ENCODE results near the gene RIC8A. TPM values are rescaled to one million over a fixed set of nuclear protein-coding genes. Genes with fewer than 3 reads are reported as not detected.

The RIC8A gene
- total and polyA plus RNA-seq, 3 experiments from 2014 or later, result 103 to 139 (median 137) TPM

- no peak overlapping the region for H3K27ac ChIP-seq (ENCODE audit: low read depth, low read length)
- no peaks in the 10 kb centered on the region for H3K27me3 ChIP-seq (ENCODE audit: insufficient read depth, low read length, poor library complexity, severe bottlenecking)
- no peak for DNase-seq
- H3K9me3 Mint-ChIP-seq, result no peaks in the 10 kb centered on the region
- H3K4me3 ChIP-seq (ENCODE audit: low read length), result no peak overlapping the region
- POLR2A ChIA-PET, result no interaction called here
- CTCF ChIA-PET, result interaction anchor here (0.8 to 5.5 kb wide), 4 partner anchors 27 to 196 kb away, joined by 3 to 39 read pairs (median 5); partner anchors contain the start of gene PTDSS2
- H3K4me1 ChIP-seq (ENCODE audit: insufficient read depth, low read length), result peaks cover 5% of the 10 kb centered on the region
- no peaks in the 10 kb centered on the region for H3K27me3 Mint-ChIP-seq
- no peak overlapping the region for H3K4me3 Mint-ChIP-seq
- peaks cover 7 to 11% (median 7%) of the 10 kb centered on the region in 3 donors for H3K4me1 Mint-ChIP-seq
- no peaks in the 10 kb centered on the region for H3K9me3 ChIP-seq (ENCODE audit: low read length)
- peaks cover 28% of the 10 kb centered on the region for H3K36me3 ChIP-seq (ENCODE audit: insufficient read depth, low read length)
- peaks cover 11 to 46% (median 11%) of the 10 kb centered on the region in 3 donors for H3K36me3 Mint-ChIP-seq
- H3K27ac Mint-ChIP-seq, result peak overlapping the region in 1 of 8 donors; percentile 52
Measured at GRCh38 chr11:253886-254270, 46.4 kb downstream of the RIC8A start.

GRCh38 chr11:255176-255575, 47.7 kb downstream of the RIC8A start:
- Mint-ChIP-seq H3K27ac (no peak overlapping the region), H3K36me3 (peaks cover 6 to 36% (median 9%) of the 10 kb centered on the region in 3 donors), H3K27me3 (no peaks in the 10 kb centered on the region), H3K4me3 (no peak overlapping the region), H3K9me3 (no peaks in the 10 kb centered on the region), H3K4me1 (peaks cover 7 to 11% (median 7%) of the 10 kb centered on the region in 3 donors)
- Histone ChIP-seq H3K4me3 (ENCODE audit: low read length) (no peak overlapping the region), H3K27ac (ENCODE audit: low read depth, low read length) (no peak overlapping the region), H3K4me1 (ENCODE audit: insufficient read depth, low read length) (peaks cover 5% of the 10 kb centered on the region), H3K27me3 (ENCODE audit: insufficient read depth, low read length, poor library complexity, severe bottlenecking) (no peaks in the 10 kb centered on the region), H3K9me3 (ENCODE audit: low read length) (no peaks in the 10 kb centered on the region), H3K36me3 (ENCODE audit: insufficient read depth, low read length) (peaks cover 20% of the 10 kb centered on the region)
- no peak for DNase-seq
- CTCF ChIA-PET, result interaction anchor here (0.8 to 2.2 kb wide), 3 partner anchors 25 to 109 kb away, joined by 3 to 7 read pairs (median 4); no protein-coding TSS in a partner anchor
- POLR2A ChIA-PET, result no interaction called here

- ChIA-PET POLR2A (no interaction called here), CTCF (interaction anchor here (1.2 to 2.2 kb wide), 2 partner anchors 25 to 108 kb away, joined by 4 to 7 read pairs; no protein-coding TSS in a partner anchor)
- no peaks in the 10 kb centered on the region for H3K9me3 Mint-ChIP-seq
- Histone ChIP-seq H3K4me3 (ENCODE audit: low read length) (no peak overlapping the region), H3K27me3 (ENCODE audit: insufficient read depth, low read length, poor library complexity, severe bottlenecking) (no peaks in the 10 kb centered on the region), H3K27ac (ENCODE audit: low read depth, low read length) (no peak overlapping the region), H3K4me1 (ENCODE audit: insufficient read depth, low read length) (peaks cover 4% of the 10 kb centered on the region), H3K9me3 (ENCODE audit: low read length) (no peaks in the 10 kb centered on the region), H3K36me3 (ENCODE audit: insufficient read depth, low read length) (peaks cover 17% of the 10 kb centered on the region)
- peaks cover 4 to 6% (median 5%) of the 10 kb centered on the region in 3 donors for H3K4me1 Mint-ChIP-seq
- H3K27ac Mint-ChIP-seq, result peak overlapping the region in 1 of 8 donors; percentile 17
- no peaks in the 10 kb centered on the region for H3K27me3 Mint-ChIP-seq
- H3K4me3 Mint-ChIP-seq, result no peak overlapping the region
- peaks cover 2 to 31% (median 9%) of the 10 kb centered on the region in 3 donors for H3K36me3 Mint-ChIP-seq
- no peak for DNase-seq
Measured at GRCh38 chr11:255816-256215, 48.3 kb downstream of the RIC8A start.

DNA sequence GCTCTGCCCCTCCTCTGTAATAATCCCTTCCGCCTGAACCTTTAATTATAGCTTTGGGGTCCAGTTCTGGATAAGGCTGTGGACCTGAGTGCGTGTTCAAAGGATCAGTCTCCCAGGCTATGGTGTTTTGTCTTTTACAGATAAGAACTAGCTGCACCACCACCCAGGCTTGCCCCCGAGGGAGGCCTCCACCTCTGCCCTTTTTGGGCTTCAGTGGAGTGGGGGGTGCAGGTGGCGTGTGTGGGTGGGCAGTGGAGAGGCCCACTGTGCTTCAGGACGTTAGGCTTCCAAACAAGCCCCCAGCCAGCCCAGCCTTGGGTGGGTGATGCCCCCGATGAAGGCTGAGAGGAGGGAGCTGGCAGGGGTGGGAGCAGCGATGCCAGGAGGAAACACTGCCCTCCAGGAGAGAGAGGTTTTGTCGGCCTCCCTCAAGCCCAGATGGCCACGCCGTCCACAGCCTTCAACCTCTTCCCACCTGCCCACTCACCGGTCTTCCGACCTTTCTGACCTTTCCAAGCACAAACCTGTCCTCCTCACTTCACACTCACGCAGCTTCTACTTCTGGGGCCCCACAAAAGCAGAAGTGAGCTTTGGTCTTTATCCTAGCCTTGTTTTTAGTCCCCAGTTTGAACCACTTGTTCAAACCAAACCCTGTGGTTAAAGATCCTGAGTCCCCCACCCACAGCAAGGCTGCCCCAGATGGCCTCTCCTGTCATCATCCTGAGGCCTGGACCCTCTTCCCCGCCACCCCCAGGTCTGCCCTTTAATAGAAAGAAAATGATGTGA, 49.6 kb downstream of the RIC8A start:
- H3K4me3 ChIP-seq (ENCODE audit: low read length), result no peak overlapping the region
- Mint-ChIP-seq H3K27me3 (no peaks in the 10 kb centered on the region), H3K4me3 (no peak overlapping the region), H3K4me1 (no peaks in the 10 kb centered on the region), H3K36me3 (peaks cover 0 to 19% (median 3%) of the 10 kb centered on the region in 3 donors), H3K9me3 (no peaks in the 10 kb centered on the region), H3K27ac (no peak overlapping the region)
- H3K27ac ChIP-seq (ENCODE audit: low read depth, low read length), result no peak overlapping the region
- H3K36me3 ChIP-seq (ENCODE audit: insufficient read depth, low read length), result peaks cover 6% of the 10 kb centered on the region
- H3K4me1 ChIP-seq (ENCODE audit: insufficient read depth, low read length), result no peaks in the 10 kb centered on the region
- DNase-seq, result no peak
- no peaks in the 10 kb centered on the region for H3K27me3 ChIP-seq (ENCODE audit: insufficient read depth, low read length, poor library complexity, severe bottlenecking)
- ChIA-PET POLR2A (no interaction called here), CTCF (no interaction called here)
- no peaks in the 10 kb centered on the region for H3K9me3 ChIP-seq (ENCODE audit: low read length)

DNA sequence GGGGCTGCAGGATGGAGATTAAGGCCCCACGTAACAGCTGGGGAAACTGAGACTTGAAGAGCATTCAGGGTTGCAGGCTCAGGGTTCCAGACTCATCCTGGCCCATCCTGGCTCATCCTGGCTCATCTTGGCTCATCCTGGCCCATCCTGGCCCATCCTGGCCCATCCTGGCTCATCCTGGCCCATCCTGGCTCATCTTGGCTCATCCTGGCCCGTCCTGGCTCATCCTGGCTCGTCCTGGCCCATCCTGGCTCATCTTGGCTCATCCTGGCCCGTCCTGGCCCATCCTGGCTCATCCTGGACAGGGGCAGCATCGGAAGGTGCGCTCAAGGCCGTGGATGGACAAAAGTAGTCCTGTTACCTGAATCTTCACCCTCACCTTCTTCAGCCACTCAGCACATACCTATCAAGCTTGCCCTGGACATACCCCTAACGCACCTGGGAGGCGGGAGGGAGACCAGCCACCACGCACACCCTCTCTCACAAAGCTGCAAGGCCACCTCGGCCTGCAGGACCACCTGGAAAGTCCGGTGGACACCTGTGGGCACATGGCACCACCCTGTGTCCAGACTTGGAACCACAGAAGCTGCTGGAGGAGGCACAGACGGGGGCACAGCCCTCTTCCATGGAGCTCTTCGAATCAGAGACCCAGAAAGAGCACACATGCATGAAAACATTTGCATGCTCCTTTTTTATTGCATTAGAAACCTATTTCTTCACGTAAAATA, 50.4 kb downstream of the RIC8A start:
- no peak for DNase-seq
- Histone ChIP-seq H3K4me1 (ENCODE audit: insufficient read depth, low read length) (no peaks in the 10 kb centered on the region), H3K27ac (ENCODE audit: low read depth, low read length) (no peak overlapping the region), H3K27me3 (ENCODE audit: insufficient read depth, low read length, poor library complexity, severe bottlenecking) (no peaks in the 10 kb centered on the region), H3K4me3 (ENCODE audit: low read length) (no peak overlapping the region), H3K9me3 (ENCODE audit: low read length) (no peaks in the 10 kb centered on the region), H3K36me3 (ENCODE audit: insufficient read depth, low read length) (peaks cover 5% of the 10 kb centered on the region)
- ChIA-PET POLR2A (no interaction called here), CTCF (interaction anchor here (0.5 to 1.1 kb wide), 2 partner anchors 31 to 261 kb away, joined by 3 to 4 read pairs; no protein-coding TSS in a partner anchor)
- no peaks in the 10 kb centered on the region for H3K27me3 Mint-ChIP-seq
- no peaks in the 10 kb centered on the region for H3K9me3 Mint-ChIP-seq
- peak overlapping the region in 2 of 8 donors; percentile 22 to 43 for H3K27ac Mint-ChIP-seq
- H3K36me3 Mint-ChIP-seq, result peaks cover 0 to 11% (median 0%) of the 10 kb centered on the region in 3 donors
- H3K4me3 Mint-ChIP-seq, result peak overlapping the region in 1 of 7 donors; percentile 56
- no peaks in the 10 kb centered on the region for H3K4me1 Mint-ChIP-seq

DNA sequence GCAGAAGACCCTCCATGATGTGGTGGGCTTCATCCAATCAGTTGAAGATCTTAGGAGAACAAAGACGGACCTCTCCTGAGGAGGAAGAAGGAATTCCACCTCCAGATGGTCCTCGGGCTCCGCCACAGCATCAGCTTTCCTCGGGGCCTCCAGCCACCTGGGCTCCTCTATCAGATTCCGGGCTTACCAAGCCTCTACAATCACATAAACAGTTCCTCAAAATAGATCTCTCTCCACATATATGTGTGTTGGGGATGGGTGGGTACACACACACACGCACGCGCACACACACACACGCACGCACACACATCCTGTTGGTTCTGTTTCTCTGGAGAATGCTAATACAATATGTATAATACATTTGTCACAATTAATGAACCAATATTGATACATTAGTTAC, 51.9 kb downstream of the RIC8A start:
- Mint-ChIP-seq H3K27ac (peak overlapping the region in 1 of 8 donors; percentile 29), H3K9me3 (no peaks in the 10 kb centered on the region), H3K4me3 (no peak overlapping the region), H3K4me1 (no peaks in the 10 kb centered on the region), H3K27me3 (no peaks in the 10 kb centered on the region), H3K36me3 (no peaks in the 10 kb centered on the region)
- Histone ChIP-seq H3K4me1 (ENCODE audit: insufficient read depth, low read length) (no peaks in the 10 kb centered on the region), H3K27ac (ENCODE audit: low read depth, low read length) (no peak overlapping the region), H3K9me3 (ENCODE audit: low read length) (no peaks in the 10 kb centered on the region), H3K36me3 (ENCODE audit: insufficient read depth, low read length) (no peaks in the 10 kb centered on the region), H3K4me3 (ENCODE audit: low read length) (no peak overlapping the region), H3K27me3 (ENCODE audit: insufficient read depth, low read length, poor library complexity, severe bottlenecking) (no peaks in the 10 kb centered on the region)
- ChIA-PET CTCF (interaction anchor here (1.1 kb wide), 1 partner anchor 9 kb away, joined by 4 read pairs; no protein-coding TSS in a partner anchor), POLR2A (interaction anchor here (0.8 kb wide), 1 partner anchor 22 kb away, joined by 3 read pairs; no protein-coding TSS in a partner anchor)
- no peak for DNase-seq

- peaks cover 0 to 3% (median 0%) of the 10 kb centered on the region in 5 donors for H3K9me3 Mint-ChIP-seq
- Histone ChIP-seq H3K4me3 (ENCODE audit: low read length) (no peak overlapping the region), H3K27me3 (ENCODE audit: insufficient read depth, low read length, poor library complexity, severe bottlenecking) (no peaks in the 10 kb centered on the region), H3K4me1 (ENCODE audit: insufficient read depth, low read length) (no peaks in the 10 kb centered on the region), H3K27ac (ENCODE audit: low read depth, low read length) (no peak overlapping the region), H3K9me3 (ENCODE audit: low read length) (no peaks in the 10 kb centered on the region), H3K36me3 (ENCODE audit: insufficient read depth, low read length) (no peaks in the 10 kb centered on the region)
- H3K4me1 Mint-ChIP-seq, result peaks cover 2% of the 10 kb centered on the region in 3 donors
- no peak for DNase-seq
- H3K4me3 Mint-ChIP-seq, result no peak overlapping the region
- no peaks in the 10 kb centered on the region for H3K36me3 Mint-ChIP-seq
- H3K27ac Mint-ChIP-seq, result no peak overlapping the region
- ChIA-PET CTCF (interaction anchor here (0.7 to 2.0 kb wide), 6 partner anchors 9 to 189 kb away, joined by 3 to 7 read pairs (median 4); no protein-coding TSS in a partner anchor), POLR2A (interaction anchor here (0.7 kb wide), 1 partner anchor 56 kb away, joined by 3 read pairs; no protein-coding TSS in a partner anchor)
- H3K27me3 Mint-ChIP-seq, result no peaks in the 10 kb centered on the region
Measured at GRCh38 chr11:261624-262023, 54.1 kb downstream of the RIC8A start.
